ENCODE measurements around the gene MRPS27.

MRPS27 gene

GRCh38 chr5:72212171-72212570 is 107.9 kb downstream of the MRPS27 start:
- H3K27ac Mint-ChIP-seq = no peak overlapping the region
- peaks cover 1% of the 10 kb centered on the region for H3K36me3 Mint-ChIP-seq
- H3K4me1 Mint-ChIP-seq = no peaks in the 10 kb centered on the region
- DNase-seq (ENCODE audit: low spot score in 2 of 2) = no peak
- no peak for ATAC-seq (ENCODE audit: low read depth)
- no peaks in the 10 kb centered on the region for H3K27me3 Mint-ChIP-seq
- no peak overlapping the region for H3K4me3 Mint-ChIP-seq
- H3K9me3 Mint-ChIP-seq = no peaks in the 10 kb centered on the region

- DNase-seq (ENCODE audit: low spot score in 2 of 2) (no peak), ATAC-seq (ENCODE audit: low read depth) (no peak)
- Mint-ChIP-seq H3K4me1 (no peaks in the 10 kb centered on the region), H3K9me3 (no peaks in the 10 kb centered on the region), H3K27ac (no peak overlapping the region), H3K27me3 (no peaks in the 10 kb centered on the region), H3K36me3 (no peaks in the 10 kb centered on the region), H3K4me3 (no peak overlapping the region)
These were observed 109.0 kb downstream of the MRPS27 start for GRCh38 chr5:72210888-72211678.

- H3K4me1 Mint-ChIP-seq = no peaks in the 10 kb centered on the region
- no peaks in the 10 kb centered on the region for H3K9me3 Mint-ChIP-seq
- no peaks in the 10 kb centered on the region for H3K27me3 Mint-ChIP-seq
- no peak overlapping the region for H3K4me3 Mint-ChIP-seq
- DNase-seq (ENCODE audit: low spot score in 2 of 2) = no peak
- H3K27ac Mint-ChIP-seq = no peak overlapping the region
- ATAC-seq (ENCODE audit: low read depth) = no peak
- peaks cover 2% of the 10 kb centered on the region for H3K36me3 Mint-ChIP-seq
These were observed 110.6 kb downstream of the MRPS27 start for GRCh38 chr5:72209147-72210115.

GRCh38 chr5:72208324-72208926 is 111.6 kb downstream of the MRPS27 start:
- ATAC-seq (ENCODE audit: low read depth) = no peak
- Mint-ChIP-seq H3K4me3 (no peak overlapping the region), H3K4me1 (no peaks in the 10 kb centered on the region), H3K9me3 (no peaks in the 10 kb centered on the region), H3K27ac (no peak overlapping the region), H3K36me3 (peaks cover 2% of the 10 kb centered on the region), H3K27me3 (no peaks in the 10 kb centered on the region)
- DNase-seq (ENCODE audit: low spot score in 2 of 2) = no peak

- Mint-ChIP-seq H3K4me3 (no peak overlapping the region), H3K9me3 (no peaks in the 10 kb centered on the region), H3K4me1 (no peaks in the 10 kb centered on the region), H3K27ac (no peak overlapping the region), H3K27me3 (no peaks in the 10 kb centered on the region), H3K36me3 (peaks cover 2% of the 10 kb centered on the region)
- DNase-seq (ENCODE audit: low spot score in 2 of 2) (no peak), ATAC-seq (ENCODE audit: low read depth) (no peak)
These were observed 113.0 kb downstream of the MRPS27 start for GRCh38 chr5:72206994-72207393.

- Mint-ChIP-seq H3K4me1 (no peaks in the 10 kb centered on the region), H3K36me3 (peaks cover 2% of the 10 kb centered on the region), H3K9me3 (no peaks in the 10 kb centered on the region), H3K27me3 (no peaks in the 10 kb centered on the region), H3K4me3 (no peak overlapping the region), H3K27ac (no peak overlapping the region)
- ATAC-seq (ENCODE audit: low read depth) = no peak
- no peak for DNase-seq (ENCODE audit: low spot score in 2 of 2)
These were observed 113.9 kb downstream of the MRPS27 start for GRCh38 chr5:72206160-72206559.

GRCh38 chr5:72205431-72206009 is 114.5 kb downstream of the MRPS27 start:
- no peaks in the 10 kb centered on the region for H3K27me3 Mint-ChIP-seq
- ATAC-seq (ENCODE audit: low read depth) = no peak
- H3K4me1 Mint-ChIP-seq = no peaks in the 10 kb centered on the region
- H3K9me3 Mint-ChIP-seq = no peaks in the 10 kb centered on the region
- DNase-seq (ENCODE audit: low spot score in 2 of 2) = no peak
- no peak overlapping the region for H3K4me3 Mint-ChIP-seq
- peaks cover 2% of the 10 kb centered on the region for H3K36me3 Mint-ChIP-seq
- no peak overlapping the region for H3K27ac Mint-ChIP-seq

GRCh38 chr5:72204946-72205345 is 115.1 kb downstream of the MRPS27 start:
- ATAC-seq (ENCODE audit: low read depth) = no peak

GRCh38 chr5:72203251-72203845 is 116.7 kb downstream of the MRPS27 start:
- Mint-ChIP-seq H3K4me1 (no peaks in the 10 kb centered on the region), H3K4me3 (no peak overlapping the region), H3K27ac (no peak overlapping the region), H3K27me3 (peaks cover 3% of the 10 kb centered on the region), H3K36me3 (peaks cover 2% of the 10 kb centered on the region), H3K9me3 (no peaks in the 10 kb centered on the region)
- DNase-seq (ENCODE audit: low spot score in 2 of 2) = no peak
- no peak for ATAC-seq (ENCODE audit: low read depth)

More at GRCh38 chr5:72204946-72205345, 115.1 kb downstream of the MRPS27 start:
- Mint-ChIP-seq H3K9me3 (no peaks in the 10 kb centered on the region), H3K27me3 (no peaks in the 10 kb centered on the region), H3K4me3 (no peak overlapping the region), H3K36me3 (peaks cover 2% of the 10 kb centered on the region), H3K27ac (no peak overlapping the region), H3K4me1 (no peaks in the 10 kb centered on the region)
- no peak for DNase-seq (ENCODE audit: low spot score in 2 of 2)

- Mint-ChIP-seq H3K27me3 (peaks cover 6% of the 10 kb centered on the region), H3K4me1 (no peaks in the 10 kb centered on the region), H3K27ac (no peak overlapping the region), H3K9me3 (no peaks in the 10 kb centered on the region), H3K4me3 (no peak overlapping the region), H3K36me3 (peaks cover 2% of the 10 kb centered on the region)
- no peak for ATAC-seq (ENCODE audit: low read depth)
- no peak for DNase-seq (ENCODE audit: low spot score in 2 of 2)
These were observed 117.7 kb downstream of the MRPS27 start for GRCh38 chr5:72202331-72202825.

- H3K4me3 Mint-ChIP-seq = no peak overlapping the region
- H3K9me3 Mint-ChIP-seq = peaks cover 4% of the 10 kb centered on the region
- H3K4me1 Mint-ChIP-seq = peaks cover 14% of the 10 kb centered on the region
- ATAC-seq (ENCODE audit: low read depth) (no peak), DNase-seq (ENCODE audit: low spot score in 2 of 2) (no peak)
- H3K36me3 Mint-ChIP-seq = peaks cover 5% of the 10 kb centered on the region
- H3K27ac Mint-ChIP-seq = no peak overlapping the region
- H3K27me3 Mint-ChIP-seq = peaks cover 16% of the 10 kb centered on the region
These were observed 120.4 kb downstream of the MRPS27 start for GRCh38 chr5:72199681-72200080.

- Mint-ChIP-seq H3K9me3 (peaks cover 4% of the 10 kb centered on the region), H3K36me3 (peaks cover 5% of the 10 kb centered on the region), H3K27ac (no peak overlapping the region), H3K4me1 (peaks cover 14% of the 10 kb centered on the region), H3K27me3 (peaks cover 18% of the 10 kb centered on the region), H3K4me3 (no peak overlapping the region)
- DNase-seq (ENCODE audit: low spot score in 2 of 2) (no peak), ATAC-seq (ENCODE audit: low read depth) (no peak)
These were observed 122.6 kb downstream of the MRPS27 start for GRCh38 chr5:72197393-72197792.

- Mint-ChIP-seq H3K4me3 (peak overlapping the region; percentile 58), H3K4me1 (peaks cover 14% of the 10 kb centered on the region), H3K27ac (peak overlapping the region; percentile 80), H3K9me3 (peaks cover 4% of the 10 kb centered on the region), H3K27me3 (peaks cover 18% of the 10 kb centered on the region), H3K36me3 (peaks cover 5% of the 10 kb centered on the region)
- ATAC-seq (ENCODE audit: low read depth) (no peak), DNase-seq (ENCODE audit: low spot score in 2 of 2) (no peak)
These were observed 124.5 kb downstream of the MRPS27 start for GRCh38 chr5:72195581-72195980.

Data from memory B cell (primary cell).